ENCODE measurements around the gene FRMPD4.

The FRMPD4 gene

GRCh38 chrX:12595720-12596119 is 457.4 kb downstream of the FRMPD4 start:
- H3K4me3 ChIP-seq (ENCODE audit: low read length) = no peak overlapping the region
- no peaks in the 10 kb centered on the region for H3K4me1 ChIP-seq (ENCODE audit: control insufficient read depth, insufficient read depth, low read length)
- no peak overlapping the region for H3K9ac ChIP-seq (ENCODE audit: low read length)
- no peaks in the 10 kb centered on the region for H3K27me3 ChIP-seq (ENCODE audit: control insufficient read depth, insufficient read depth, low read length)
- H3K36me3 ChIP-seq (ENCODE audit: control insufficient read depth, insufficient read depth, low read length) = no peaks in the 10 kb centered on the region
- H3K27ac ChIP-seq (ENCODE audit: low read depth, low read length) = no peak overlapping the region

- Histone ChIP-seq H3K9ac (ENCODE audit: low read length) (no peak overlapping the region), H3K4me1 (ENCODE audit: control insufficient read depth, insufficient read depth, low read length) (no peaks in the 10 kb centered on the region)
Measured at GRCh38 chrX:12610079-12610478, 471.8 kb downstream of the FRMPD4 start.

GRCh38 chrX:12611471-12611870 is 473.2 kb downstream of the FRMPD4 start:
- H3K36me3 ChIP-seq (ENCODE audit: control insufficient read depth, insufficient read depth, low read length) = no peaks in the 10 kb centered on the region
- no peak overlapping the region for H3K4me3 ChIP-seq (ENCODE audit: low read length)
- H3K4me1 ChIP-seq (ENCODE audit: control insufficient read depth, insufficient read depth, low read length) = no peaks in the 10 kb centered on the region
- no peak overlapping the region for H3K27ac ChIP-seq (ENCODE audit: low read depth, low read length)
- no peak overlapping the region for H3K9ac ChIP-seq (ENCODE audit: low read length)
- H3K27me3 ChIP-seq (ENCODE audit: control insufficient read depth, insufficient read depth, low read length) = no peaks in the 10 kb centered on the region

More at GRCh38 chrX:12610079-12610478, 471.8 kb downstream of the FRMPD4 start:
- H3K27ac ChIP-seq (ENCODE audit: low read depth, low read length) = no peak overlapping the region
- H3K36me3 ChIP-seq (ENCODE audit: control insufficient read depth, insufficient read depth, low read length) = no peaks in the 10 kb centered on the region
- no peaks in the 10 kb centered on the region for H3K27me3 ChIP-seq (ENCODE audit: control insufficient read depth, insufficient read depth, low read length)
- no peak overlapping the region for H3K4me3 ChIP-seq (ENCODE audit: low read length)

- H3K36me3 ChIP-seq (ENCODE audit: control insufficient read depth, insufficient read depth, low read length) = no peaks in the 10 kb centered on the region
- no peaks in the 10 kb centered on the region for H3K27me3 ChIP-seq (ENCODE audit: control insufficient read depth, insufficient read depth, low read length)
- H3K4me1 ChIP-seq (ENCODE audit: control insufficient read depth, insufficient read depth, low read length) = no peaks in the 10 kb centered on the region
- H3K27ac ChIP-seq (ENCODE audit: low read depth, low read length) = no peak overlapping the region
- H3K9ac ChIP-seq (ENCODE audit: low read length) = no peak overlapping the region
- no peak overlapping the region for H3K4me3 ChIP-seq (ENCODE audit: low read length)
Measured at GRCh38 chrX:12614266-12614665, 476.0 kb downstream of the FRMPD4 start.

- no peak overlapping the region for H3K27ac ChIP-seq (ENCODE audit: low read depth, low read length)
- H3K27me3 ChIP-seq (ENCODE audit: control insufficient read depth, insufficient read depth, low read length) = no peaks in the 10 kb centered on the region
- H3K36me3 ChIP-seq (ENCODE audit: control insufficient read depth, insufficient read depth, low read length) = no peaks in the 10 kb centered on the region
- no peaks in the 10 kb centered on the region for H3K4me1 ChIP-seq (ENCODE audit: control insufficient read depth, insufficient read depth, low read length)
- H3K4me3 ChIP-seq (ENCODE audit: low read length) = no peak overlapping the region
- H3K9ac ChIP-seq (ENCODE audit: low read length) = no peak overlapping the region
Measured at GRCh38 chrX:12615061-12615460, 476.8 kb downstream of the FRMPD4 start.

GRCh38 chrX:12617241-12617640 is 479.0 kb downstream of the FRMPD4 start:
- Histone ChIP-seq H3K4me1 (ENCODE audit: control insufficient read depth, insufficient read depth, low read length) (no peaks in the 10 kb centered on the region), H3K9ac (ENCODE audit: low read length) (no peak overlapping the region), H3K4me3 (ENCODE audit: low read length) (no peak overlapping the region), H3K27me3 (ENCODE audit: control insufficient read depth, insufficient read depth, low read length) (no peaks in the 10 kb centered on the region), H3K27ac (ENCODE audit: low read depth, low read length) (no peak overlapping the region), H3K36me3 (ENCODE audit: control insufficient read depth, insufficient read depth, low read length) (no peaks in the 10 kb centered on the region)

GRCh38 chrX:12647230-12647629 is 509.0 kb downstream of the FRMPD4 start:
- Histone ChIP-seq H3K9ac (ENCODE audit: low read length) (no peak overlapping the region), H3K4me1 (ENCODE audit: control insufficient read depth, insufficient read depth, low read length) (no peaks in the 10 kb centered on the region), H3K27ac (ENCODE audit: low read depth, low read length) (no peak overlapping the region), H3K27me3 (ENCODE audit: control insufficient read depth, insufficient read depth, low read length) (no peaks in the 10 kb centered on the region), H3K36me3 (ENCODE audit: control insufficient read depth, insufficient read depth, low read length) (no peaks in the 10 kb centered on the region), H3K4me3 (ENCODE audit: low read length) (no peak overlapping the region)

GRCh38 chrX:12648995-12649394 is 510.7 kb downstream of the FRMPD4 start:
- H3K4me3 ChIP-seq (ENCODE audit: low read length) = no peak overlapping the region
- no peak overlapping the region for H3K9ac ChIP-seq (ENCODE audit: low read length)
- H3K27me3 ChIP-seq (ENCODE audit: control insufficient read depth, insufficient read depth, low read length) = no peaks in the 10 kb centered on the region
- H3K27ac ChIP-seq (ENCODE audit: low read depth, low read length) = no peak overlapping the region
- no peaks in the 10 kb centered on the region for H3K4me1 ChIP-seq (ENCODE audit: control insufficient read depth, insufficient read depth, low read length)
- no peaks in the 10 kb centered on the region for H3K36me3 ChIP-seq (ENCODE audit: control insufficient read depth, insufficient read depth, low read length)

- no peaks in the 10 kb centered on the region for H3K36me3 ChIP-seq (ENCODE audit: control insufficient read depth, insufficient read depth, low read length)
- H3K27ac ChIP-seq (ENCODE audit: low read depth, low read length) = no peak overlapping the region
- no peaks in the 10 kb centered on the region for H3K4me1 ChIP-seq (ENCODE audit: control insufficient read depth, insufficient read depth, low read length)
- H3K4me3 ChIP-seq (ENCODE audit: low read length) = no peak overlapping the region
- H3K9ac ChIP-seq (ENCODE audit: low read length) = no peak overlapping the region
- H3K27me3 ChIP-seq (ENCODE audit: control insufficient read depth, insufficient read depth, low read length) = no peaks in the 10 kb centered on the region
Measured at GRCh38 chrX:12657433-12657832, 519.2 kb downstream of the FRMPD4 start.

- Histone ChIP-seq H3K27ac (ENCODE audit: low read depth, low read length) (no peak overlapping the region), H3K9ac (ENCODE audit: low read length) (no peak overlapping the region), H3K4me1 (ENCODE audit: control insufficient read depth, insufficient read depth, low read length) (no peaks in the 10 kb centered on the region), H3K36me3 (ENCODE audit: control insufficient read depth, insufficient read depth, low read length) (no peaks in the 10 kb centered on the region), H3K27me3 (ENCODE audit: control insufficient read depth, insufficient read depth, low read length) (no peaks in the 10 kb centered on the region), H3K4me3 (ENCODE audit: low read length) (no peak overlapping the region)
Measured at GRCh38 chrX:12657881-12658280, 519.6 kb downstream of the FRMPD4 start.

GRCh38 chrX:12661464-12661863 is 523.2 kb downstream of the FRMPD4 start:
- no peaks in the 10 kb centered on the region for H3K4me1 ChIP-seq (ENCODE audit: control insufficient read depth, insufficient read depth, low read length)
- no peak overlapping the region for H3K9ac ChIP-seq (ENCODE audit: low read length)
- no peak overlapping the region for H3K4me3 ChIP-seq (ENCODE audit: low read length)
- no peaks in the 10 kb centered on the region for H3K36me3 ChIP-seq (ENCODE audit: control insufficient read depth, insufficient read depth, low read length)
- no peaks in the 10 kb centered on the region for H3K27me3 ChIP-seq (ENCODE audit: control insufficient read depth, insufficient read depth, low read length)
- H3K27ac ChIP-seq (ENCODE audit: low read depth, low read length) = no peak overlapping the region

GRCh38 chrX:12672367-12673106 is 534.3 kb downstream of the FRMPD4 start:
- Histone ChIP-seq H3K9ac (ENCODE audit: low read length) (no peak overlapping the region), H3K27ac (ENCODE audit: low read depth, low read length) (no peak overlapping the region), H3K4me3 (ENCODE audit: low read length) (no peak overlapping the region), H3K27me3 (ENCODE audit: control insufficient read depth, insufficient read depth, low read length) (no peaks in the 10 kb centered on the region), H3K36me3 (ENCODE audit: control insufficient read depth, insufficient read depth, low read length) (no peaks in the 10 kb centered on the region), H3K4me1 (ENCODE audit: control insufficient read depth, insufficient read depth, low read length) (no peaks in the 10 kb centered on the region)

- Histone ChIP-seq H3K36me3 (ENCODE audit: control insufficient read depth, insufficient read depth, low read length) (no peaks in the 10 kb centered on the region), H3K27ac (ENCODE audit: low read depth, low read length) (no peak overlapping the region), H3K27me3 (ENCODE audit: control insufficient read depth, insufficient read depth, low read length) (no peaks in the 10 kb centered on the region), H3K4me3 (ENCODE audit: low read length) (no peak overlapping the region), H3K4me1 (ENCODE audit: control insufficient read depth, insufficient read depth, low read length) (no peaks in the 10 kb centered on the region), H3K9ac (ENCODE audit: low read length) (no peak overlapping the region)
Measured at GRCh38 chrX:12673487-12673886, 535.2 kb downstream of the FRMPD4 start.

Data from rectal smooth muscle tissue (tissue), 1 donor.